ENCODE measurements around the gene HERC6. TPM values are rescaled to one million over a fixed set of nuclear protein-coding genes. Genes with fewer than 3 reads are reported as not detected.

Gene HERC6
- total RNA-seq, 4 donors from 2014 or later = 5.8 to 17.2 (median 9.5) TPM

DNA sequence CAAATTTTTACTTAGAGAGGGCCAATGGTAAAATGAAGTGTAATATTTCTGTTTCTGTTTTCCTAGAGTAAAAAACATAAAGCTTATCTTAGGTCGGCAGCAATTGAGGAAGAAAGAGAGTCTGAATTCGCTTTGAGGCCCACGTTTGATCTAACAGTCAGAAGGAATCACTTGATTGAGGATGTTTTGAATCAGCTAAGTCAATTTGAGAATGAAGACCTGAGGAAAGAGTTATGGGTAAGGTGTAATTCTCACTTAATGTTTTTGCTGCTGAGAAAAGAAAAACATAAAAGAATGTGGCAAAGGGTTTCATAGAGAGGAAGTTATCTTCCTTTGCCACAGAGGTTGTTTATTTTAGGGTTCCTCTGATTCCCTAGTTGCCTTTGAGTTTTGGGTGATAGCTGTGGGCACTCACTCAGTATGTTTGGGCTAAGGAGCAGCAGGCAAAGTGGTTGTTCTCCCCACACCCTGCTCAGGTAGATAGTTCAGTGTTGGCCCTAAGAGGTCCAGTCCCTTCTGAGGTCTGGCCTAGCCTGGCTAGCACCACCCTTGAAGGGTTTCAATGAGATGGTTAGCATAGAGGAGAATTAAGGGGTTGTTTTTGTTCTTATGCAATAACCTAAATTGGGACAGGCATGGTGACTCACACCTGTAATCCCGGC lies 110.6 kb downstream of the HERC6 start:
- TF ChIP-seq POLR2A (IDR thresholded peaks at IDR 0.05) = no peak
- no peak for TF ChIP-seq CTCF (IDR thresholded peaks at IDR 0.05)
- H3K4me3 ChIP-seq = no peak overlapping the region
- no peak for DNase-seq
- no peaks in the 10 kb centered on the region for H3K4me1 ChIP-seq
- H3K27ac ChIP-seq = no peak overlapping the region
- H3K9me3 ChIP-seq = no peaks in the 10 kb centered on the region
- H3K36me3 ChIP-seq = peaks cover 0 to 9% (median 0%) of the 10 kb centered on the region in 3 donors
- no peaks in the 10 kb centered on the region for H3K27me3 ChIP-seq

Small RNA genes within 50 kb of the gene (small RNA-seq; reads per million reads assigned to genes)
- gene RF00019 = 0 reads per million in 2 donors

Other genes starting within 250 kb of the HERC6 start
- 100 to 1,000 TPM in 3 of 4 donors, 10 to 100 TPM in 1; 17.3 to 272 (median 125) TPM for gene ABCG2, start 220.2 kb upstream of the HERC6 start, total RNA-seq
- 10 to 100 TPM in 2 of 4 donors, 1 to 10 TPM in 2; 7.0 to 75.1 (median 14.2) TPM for gene PPM1K, start 94.3 kb upstream of the HERC6 start, total RNA-seq
- gene HERC5, start 78.3 kb downstream of the HERC6 start, total RNA-seq = 10 to 100 TPM in 1 of 4 donors, 1 to 10 TPM in 3; 2.8 to 12.4 (median 4.0) TPM
- 10 to 100 TPM; 54.0 to 94.9 (median 67.2) TPM for gene PYURF, start 144.9 kb downstream of the HERC6 start, total RNA-seq
- 10 to 100 TPM; 50.5 to 73.4 (median 57.4) TPM for gene HERC3, start 213.6 kb downstream of the HERC6 start, total RNA-seq

All from Peyer's patch (tissue), 4 donors.